Left renal cortex interstitium (tissue), 4 donors: ENCODE data around the gene CDV3. TPM values are rescaled to one million over a fixed set of nuclear protein-coding genes. Genes with fewer than 3 reads are reported as not detected.
A peak's percentile ranks its signal among the peaks of the same experiment; 100 is the strongest.
"Not testable (repeated sequence)": the region's sequence is repeated elsewhere in the genome, so short reads cannot be mapped to it uniquely, and the experiment has no call there.

Experiments used
- DNase-seq, 4 donors: peaks; one replicate each; pipeline ENCODE4 v3.0.0-alpha.2; 2013; ENCODE audit warnings: low read depth in 4 of 4, low spot score in 2 of 4, missing footprints in 1 of 4
- polyA plus RNA-seq, 4 donors: library from polyadenylated mRNA; unstranded; fragments of 120-200 nt; gene quantifications; one replicate each; pipeline ENCODE4 v1.2.1, GENCODE V29; 2013; ENCODE audit not compliant: insufficient read length in 4 of 4

CDV3 gene
- polyA plus RNA-seq = 100 to 1,000 TPM; 116 to 145 (median 137) TPM

GRCh38 chr3:133573629-133574194 lies at the start of gene CDV3:
TSS of gene CDV3 (plus strand) at chr3:133573686. CDS start at chr3:133574045, 359 bp downstream.
- peak in 1 of 4 donors; percentile 53 for DNase-seq

GRCh38 chr3:133523758-133524157 lies 49.7 kb upstream of the CDV3 start:
- not testable (repeated sequence) for DNase-seq

GRCh38 chr3:133525435-133525834 lies 48.1 kb upstream of the CDV3 start:
- DNase-seq = no peak

- no peak for DNase-seq
These were observed 46.3 kb upstream of the CDV3 start for GRCh38 chr3:133527081-133527715.

DNA sequence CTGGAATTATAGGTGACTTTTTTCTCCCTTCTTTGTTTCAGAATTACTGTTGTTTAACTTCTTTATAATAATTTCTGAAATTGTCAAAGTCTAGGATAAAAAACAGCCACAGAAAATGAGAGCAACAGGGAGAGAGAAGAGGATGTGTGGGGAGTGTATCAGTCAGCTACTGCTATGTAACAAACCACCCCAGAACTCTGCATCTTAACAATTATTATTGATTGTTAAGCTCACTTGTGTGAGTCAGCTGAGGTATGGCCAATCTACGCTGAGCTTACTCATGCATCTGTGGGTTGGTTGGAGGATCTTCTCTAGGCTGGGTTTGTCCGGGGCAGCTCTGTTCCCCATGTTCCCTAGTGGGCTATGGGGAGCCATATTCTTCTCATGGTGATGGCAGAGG lies 43.7 kb upstream of the CDV3 start:
- no peak for DNase-seq

DNA sequence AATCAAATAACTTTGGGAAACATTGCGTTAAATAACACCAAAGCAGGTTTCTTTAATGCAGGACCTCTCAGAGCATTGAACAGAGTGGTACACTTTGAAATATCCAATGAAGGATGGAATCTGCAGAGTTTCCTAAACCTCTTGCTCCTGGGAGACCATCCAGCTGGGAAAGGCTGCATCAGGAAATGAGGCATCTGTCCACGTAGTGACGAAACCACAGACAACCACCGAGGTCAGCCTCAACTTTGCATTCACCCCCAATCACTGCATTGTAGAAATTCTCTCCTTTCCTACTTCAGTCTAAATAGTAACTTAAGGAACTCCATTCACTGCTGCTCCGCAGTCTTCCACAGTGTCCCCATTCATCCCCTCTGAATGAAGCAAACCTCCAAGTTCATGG lies 41.5 kb upstream of the CDV3 start:
- DNase-seq = no peak

- no peak for DNase-seq
These were observed 40.5 kb upstream of the CDV3 start for GRCh38 chr3:133532951-133533350.

- DNase-seq = no peak
These were observed 37.3 kb upstream of the CDV3 start for GRCh38 chr3:133535971-133536881.

GRCh38 chr3:133537131-133537530 lies 36.4 kb upstream of the CDV3 start:
- DNase-seq = not testable (repeated sequence)

GRCh38 chr3:133538154-133538553 lies 35.3 kb upstream of the CDV3 start:
- DNase-seq = no peak

DNA sequence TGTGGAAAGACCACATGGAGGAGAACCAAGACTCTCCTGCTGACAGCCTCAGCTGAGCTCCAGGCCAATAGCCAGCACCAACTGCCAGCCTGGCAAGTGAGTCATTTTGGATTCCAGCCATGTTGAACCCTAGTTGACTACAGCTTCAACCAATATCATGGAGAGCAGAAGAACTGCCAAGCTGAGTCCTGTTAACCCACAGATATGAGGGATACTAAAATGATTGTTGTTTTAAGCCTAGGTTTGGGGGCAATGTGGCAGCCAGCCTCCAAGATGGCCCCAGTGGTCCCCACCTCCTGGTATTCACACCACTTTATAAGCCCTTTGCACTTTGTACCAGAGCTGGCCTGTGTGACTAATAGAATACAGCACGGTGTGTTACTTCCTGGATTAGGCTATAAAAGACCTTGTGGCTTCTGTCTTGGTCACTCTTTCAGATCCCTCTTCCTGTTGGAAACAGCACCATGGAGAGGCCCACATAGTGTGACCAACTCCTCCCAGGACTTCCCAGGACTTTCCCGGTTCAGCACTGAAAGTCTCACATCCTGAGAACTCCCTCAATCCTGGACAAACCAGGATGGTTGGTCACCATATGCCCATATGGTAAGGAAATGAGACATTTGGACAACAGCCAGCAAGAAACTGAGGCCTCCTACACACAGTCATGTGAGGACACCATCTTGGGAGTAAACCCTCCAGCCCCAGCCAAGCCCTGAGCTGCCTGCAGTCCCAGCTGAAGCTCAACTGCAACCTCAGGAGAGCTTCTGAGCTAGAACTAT lies 32.4 kb upstream of the CDV3 start:
- no peak for DNase-seq

DNA sequence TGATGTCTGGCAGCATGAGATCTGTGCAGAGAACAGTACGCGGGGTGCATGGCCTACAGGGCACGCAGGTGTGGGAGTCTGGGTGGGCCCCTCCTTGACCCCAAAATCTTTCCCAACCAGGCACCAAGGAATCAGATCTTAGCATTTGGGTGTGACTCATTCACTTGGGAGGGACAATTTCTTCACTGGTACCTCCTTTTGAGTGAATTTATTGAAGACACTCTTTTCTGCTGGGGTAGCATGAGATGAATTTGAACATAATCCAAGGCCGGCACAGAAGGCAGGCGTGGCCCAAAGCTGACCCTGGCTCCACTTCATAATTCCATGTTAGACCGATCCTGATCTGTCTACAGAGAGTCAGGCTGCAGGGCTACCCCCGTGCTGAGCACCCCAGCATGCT lies 30.6 kb upstream of the CDV3 start:
- no peak for DNase-seq

DNA sequence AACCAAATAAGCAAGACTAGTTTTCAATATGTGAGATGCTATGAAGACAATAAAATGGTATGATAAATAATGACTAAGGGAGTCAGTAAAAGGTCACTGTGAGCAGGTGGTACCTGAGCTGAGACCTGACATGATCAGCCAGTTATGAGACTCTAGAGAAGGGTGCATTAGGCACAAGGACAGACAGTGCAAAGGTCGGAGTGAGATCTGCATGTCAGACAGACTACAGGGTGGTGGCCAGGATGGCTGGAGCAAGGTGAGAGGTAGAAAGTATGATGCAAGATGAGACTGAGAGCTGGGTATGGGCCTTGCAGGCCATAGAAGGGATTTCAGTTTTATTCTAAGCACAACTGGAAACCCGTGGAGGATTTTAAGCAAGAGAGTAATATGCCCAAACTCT lies 28.5 kb upstream of the CDV3 start:
- not testable (repeated sequence) for DNase-seq

GRCh38 chr3:133547432-133548041 lies 25.9 kb upstream of the CDV3 start:
- no peak for DNase-seq

- DNase-seq = no peak
These were observed 25.4 kb upstream of the CDV3 start for GRCh38 chr3:133548090-133548489.

DNA sequence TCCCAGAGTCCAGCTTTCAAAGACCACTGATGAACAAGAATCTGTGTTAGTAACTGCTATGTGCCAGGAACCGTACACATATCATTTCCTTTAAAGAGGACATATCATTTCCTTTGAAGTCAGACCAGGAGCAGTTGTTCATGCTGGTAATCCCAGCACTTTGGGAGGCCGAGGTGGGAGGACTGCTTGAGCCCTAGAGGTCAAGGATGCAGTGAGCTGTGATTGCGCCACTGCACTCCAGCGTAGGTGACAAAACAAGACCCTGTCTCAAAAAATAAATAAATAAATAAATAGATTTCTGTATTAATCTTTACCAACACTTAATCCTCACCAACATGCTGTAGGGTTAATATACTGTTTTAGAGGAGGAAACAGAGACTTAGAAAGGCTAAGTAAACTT lies 23.9 kb upstream of the CDV3 start:
- DNase-seq = no peak

DNA sequence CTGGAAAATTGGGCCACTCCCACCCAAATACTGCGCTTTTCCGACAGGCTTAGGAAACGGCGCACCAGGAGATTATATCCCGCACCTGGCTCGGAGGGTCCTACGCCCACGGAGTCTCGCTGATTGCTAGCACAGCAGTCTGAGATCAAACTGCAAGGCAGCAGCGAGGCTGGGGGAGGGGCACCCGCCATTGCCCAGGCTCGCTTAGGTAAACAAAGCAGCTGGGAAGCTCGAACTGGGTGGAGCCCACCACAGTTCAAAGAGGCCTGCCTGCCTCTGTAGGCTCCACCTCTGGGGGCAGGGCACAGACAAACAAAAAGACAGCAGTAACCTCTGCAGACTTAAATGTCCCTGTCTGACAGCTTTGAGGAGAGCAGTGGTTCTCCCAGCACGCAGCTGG lies 21.9 kb upstream of the CDV3 start:
- DNase-seq = not testable (repeated sequence)

GRCh38 chr3:133561679-133562078 lies 11.8 kb upstream of the CDV3 start:
- DNase-seq = no peak

DNA sequence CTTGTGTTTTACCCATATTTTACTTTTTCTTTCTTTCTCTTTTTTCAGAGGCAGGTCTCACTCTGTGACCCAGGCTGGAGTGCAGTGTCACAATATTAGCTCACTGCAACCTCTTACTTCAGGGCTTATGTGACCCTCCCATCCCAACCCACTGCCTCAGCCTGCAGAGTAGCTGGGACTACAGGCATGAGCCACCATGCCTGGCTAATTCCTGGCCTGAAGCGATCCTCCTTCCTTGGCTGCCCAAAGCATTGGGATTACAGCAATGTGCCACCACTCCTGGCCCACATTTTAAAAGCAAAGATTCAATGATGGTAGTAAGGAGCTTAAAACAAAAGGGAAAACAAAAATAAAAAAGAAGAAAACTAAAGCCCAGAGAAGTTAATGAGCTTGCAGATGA lies 11.1 kb upstream of the CDV3 start:
- no peak for DNase-seq

DNA sequence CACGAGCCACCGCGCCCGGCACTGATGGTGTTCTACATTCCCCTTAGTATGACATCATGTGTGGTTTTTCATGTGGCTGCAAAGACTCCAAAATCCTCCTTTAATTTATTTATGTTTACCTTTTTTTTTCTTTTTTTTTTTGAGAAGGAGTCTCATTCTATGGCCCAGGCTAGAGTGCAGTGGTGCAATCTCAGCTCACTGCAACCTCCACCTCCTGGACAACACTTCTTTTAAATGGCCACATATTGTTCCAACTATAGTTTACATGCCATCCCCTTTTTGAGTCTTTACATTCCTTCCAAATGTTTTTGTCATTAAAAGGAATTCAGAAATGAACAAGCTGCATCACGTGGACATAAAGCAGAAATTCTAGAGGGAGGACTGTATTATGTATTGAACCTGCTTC lies 10.3 kb upstream of the CDV3 start:
- no peak for DNase-seq
